HPDE6-E6E7 (cell line): ENCODE measurements around the gene AOX1.
"Not testable (repeated sequence)": the region's sequence is repeated elsewhere in the genome, so short reads cannot be mapped to it uniquely, and the experiment has no call there.

Experiments used
- DNase-seq: peaks from one replicate; pipeline ENCODE4 v3.0.0; 2011; ENCODE audit warnings: missing footprints; ENCODE audit errors: extremely low spot score

Gene AOX1

DNA sequence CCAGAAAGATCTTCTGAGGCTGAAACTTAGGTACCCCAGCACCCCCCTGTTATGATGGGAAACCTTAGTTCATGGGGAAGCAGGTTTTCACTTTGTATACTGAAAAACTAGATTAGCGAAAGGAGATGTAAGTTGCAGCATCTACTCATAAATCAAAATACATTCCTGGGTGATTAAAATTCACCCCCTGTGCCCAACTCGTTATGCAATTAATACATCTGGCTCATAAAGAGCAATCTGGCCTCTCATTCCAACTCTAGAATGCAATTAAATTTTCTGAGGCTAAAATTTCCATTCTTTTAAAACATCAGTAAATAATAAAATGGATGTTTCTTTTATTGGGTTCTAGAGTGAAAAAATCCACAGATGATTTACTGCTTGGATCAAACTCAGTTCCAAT is 115.0 kb downstream of the AOX1 start:
- DNase-seq: no peak

GRCh38 chr2:200702044-200702443 is 116.2 kb downstream of the AOX1 start:
- no peak for DNase-seq

GRCh38 chr2:200702646-200703118 is 116.9 kb downstream of the AOX1 start:
- DNase-seq: no peak

DNA sequence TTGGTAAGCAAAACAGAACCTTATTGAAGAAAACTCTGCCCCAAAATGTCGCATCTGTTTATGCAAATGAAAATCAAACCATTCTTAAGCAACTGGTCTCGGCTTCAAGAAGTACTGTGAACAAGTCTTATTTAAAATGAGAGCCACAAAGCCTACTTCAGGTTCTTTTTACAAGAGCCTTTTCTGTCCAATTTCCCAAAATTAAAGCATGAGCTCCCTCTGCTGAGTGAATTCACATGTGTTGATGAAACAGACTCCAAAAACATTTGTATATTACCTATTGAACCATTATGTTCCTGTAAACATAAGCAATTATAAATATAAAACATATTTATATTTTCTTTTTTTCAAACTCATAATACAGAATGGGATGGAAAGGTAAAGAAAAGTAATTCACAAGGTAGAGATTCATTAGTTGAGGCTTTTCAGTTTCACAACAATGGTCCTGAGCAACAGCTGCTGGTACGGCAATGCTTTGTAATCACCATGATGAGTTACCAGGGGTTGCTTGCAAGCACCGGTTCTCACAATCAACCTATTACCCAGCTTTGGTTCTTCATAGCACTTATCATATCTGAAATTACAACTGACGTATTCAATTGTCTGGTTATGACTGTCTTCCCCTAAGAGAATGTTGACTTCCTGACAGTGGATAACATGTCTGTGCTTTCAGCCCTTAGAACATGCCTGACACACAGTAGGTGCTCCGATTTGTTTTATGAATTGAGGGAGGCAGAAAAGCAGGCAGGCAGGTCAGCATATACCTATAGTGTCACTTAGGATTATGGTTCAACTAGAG is 117.5 kb downstream of the AOX1 start:
- DNase-seq: no peak

- DNase-seq: no peak
Measured at GRCh38 chr2:200703926-200704637, 118.3 kb downstream of the AOX1 start.

DNA sequence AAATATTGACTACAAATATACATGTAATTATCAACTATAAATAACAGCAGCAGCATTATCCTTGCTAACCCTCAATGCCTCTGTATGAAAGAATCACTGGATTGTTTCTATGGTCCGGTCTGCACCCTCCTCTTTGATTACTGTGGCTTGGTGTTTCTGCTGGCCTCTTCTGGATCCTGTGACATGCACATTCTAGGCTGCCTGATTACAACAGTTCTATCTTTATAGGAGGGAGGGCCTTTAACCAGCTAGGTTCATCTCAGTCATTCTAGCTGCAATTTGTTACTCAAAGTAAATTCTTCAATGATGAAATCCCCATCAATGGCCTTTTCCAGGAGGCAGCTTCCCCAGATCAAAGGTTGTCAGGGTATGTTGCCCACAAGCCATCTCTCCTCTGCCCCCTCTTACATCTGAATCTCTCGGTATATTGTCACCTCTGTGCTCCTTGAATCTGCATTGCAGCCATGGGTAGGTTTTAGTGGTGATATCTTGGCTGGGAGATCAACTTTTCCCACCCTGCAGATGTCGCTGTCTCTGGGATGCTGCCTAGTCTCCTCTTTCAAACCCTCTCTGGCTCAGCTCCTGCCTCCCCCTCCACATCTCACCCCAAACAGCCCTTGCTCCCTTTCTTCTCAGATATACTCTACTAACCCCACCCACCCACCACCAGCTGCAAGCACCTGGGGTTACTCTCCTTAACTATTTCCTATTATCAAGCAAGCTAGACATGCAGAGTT is 119.7 kb downstream of the AOX1 start:
- no peak for DNase-seq

- DNase-seq: no peak
Measured at GRCh38 chr2:200708943-200709342, 123.1 kb downstream of the AOX1 start.

- peak; percentile 66 for DNase-seq
Measured at GRCh38 chr2:200713003-200713703, 127.3 kb downstream of the AOX1 start.

DNA sequence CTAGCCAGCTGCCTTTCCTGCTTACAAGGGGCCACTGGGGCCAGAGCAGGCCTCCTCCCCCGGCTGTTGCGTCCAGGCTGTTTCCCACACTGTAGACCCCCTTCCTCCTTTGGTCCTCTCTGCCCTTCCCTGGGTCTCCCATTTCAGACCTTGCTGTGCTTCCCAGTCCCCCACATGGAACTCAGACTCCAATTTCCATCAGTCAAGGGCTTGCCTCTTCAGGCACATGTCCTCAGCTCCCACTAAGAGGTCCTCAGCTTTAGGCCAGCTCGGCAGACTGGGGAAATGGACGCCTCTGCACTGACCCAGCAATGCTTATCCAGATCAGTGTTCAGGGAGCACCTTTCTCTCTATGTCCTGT is 127.9 kb downstream of the AOX1 start:
- no peak for DNase-seq

DNA sequence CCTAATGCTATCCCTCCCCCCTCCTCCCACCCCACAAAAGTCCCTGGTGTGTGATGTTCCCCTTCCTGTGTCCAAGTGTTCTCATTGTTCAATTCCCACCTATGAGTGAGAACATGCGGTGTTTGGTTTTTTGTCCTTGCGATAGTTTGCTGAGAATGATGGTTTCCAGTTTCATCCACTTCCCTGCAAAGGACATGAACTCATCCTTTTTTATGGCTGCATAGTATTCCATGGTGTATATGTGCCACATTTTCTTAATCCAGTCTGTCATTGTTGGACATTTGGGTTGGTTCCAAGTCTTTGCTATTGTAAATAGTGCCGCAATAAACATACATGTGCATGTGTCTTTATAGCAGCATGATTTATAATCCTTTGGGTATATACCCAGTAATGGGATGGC is 129.2 kb downstream of the AOX1 start:
- DNase-seq: not testable (repeated sequence)

DNA sequence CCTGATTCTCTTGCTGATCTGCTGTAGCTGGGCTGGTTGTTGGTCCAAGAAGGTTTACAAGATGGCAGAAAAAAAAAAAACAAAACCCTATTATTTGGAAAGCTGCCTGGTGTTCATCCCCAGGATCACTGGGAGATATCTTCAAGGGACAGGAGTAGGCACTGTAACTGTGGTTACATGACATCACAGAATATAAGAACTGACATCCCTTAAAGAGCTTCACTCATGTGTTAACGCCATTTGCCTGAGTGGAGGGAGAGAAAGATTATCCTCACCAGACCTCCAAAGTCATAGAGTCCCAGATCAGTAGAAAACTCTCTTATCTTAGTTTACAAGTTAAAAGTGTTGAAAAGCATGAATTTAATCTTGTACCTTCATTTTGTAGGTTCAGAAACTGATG is 130.6 kb downstream of the AOX1 start:
- no peak for DNase-seq
